Hepatocyte (in vitro differentiated cells): ENCODE data around the gene VRK1. TPM values are rescaled to one million over a fixed set of nuclear protein-coding genes. Genes with fewer than 3 reads are reported as not detected.

Source experiments
- DNase-seq: peaks from one replicate; pipeline ENCODE4 v3.0.0-alpha.2; 2016; ENCODE audit warnings: low spot score
- H2AFZ ChIP-seq: fragments of 200-600 bp; sonication (generic); 2 replicates; pipeline ENCODE4 v1.6.0; 2016; ENCODE audit warnings: antibody characterized with exemption, mild to moderate bottlenecking
- H3K27ac ChIP-seq: fragments of 200-600 bp; sonication (generic); 2 replicates; pipeline ENCODE4 v1.5.1; 2016; ENCODE audit warnings: mild to moderate bottlenecking
- H3K27me3 ChIP-seq: fragments of 200-600 bp; sonication (generic); 2 replicates; pipeline ENCODE4 v1.6.1; 2016
- H3K36me3 ChIP-seq: fragments of 200-600 bp; sonication (generic); replicated peaks from 2 replicates; pipeline ENCODE4 v1.5.1; 2016; ENCODE audit warnings: low read depth; ENCODE audit not compliant: insufficient read depth
- H3K4me1 ChIP-seq: fragments of 200-600 bp; sonication (generic); 2 replicates; pipeline ENCODE4 v1.5.1; 2016; ENCODE audit warnings: mild to moderate bottlenecking, moderate library complexity; ENCODE audit not compliant: insufficient read depth
- H3K4me2 ChIP-seq: fragments of 200-600 bp; sonication (generic); 2 replicates; pipeline ENCODE4 v1.6.0; 2016
- H3K4me3 ChIP-seq: fragments of 200-600 bp; sonication (generic); 2 replicates; pipeline ENCODE4 v1.5.1; 2016; ENCODE audit warnings: mild to moderate bottlenecking
- H3K79me2 ChIP-seq: fragments of 200-600 bp; sonication (generic); 2 replicates; pipeline ENCODE4 v1.6.0; 2017; ENCODE audit warnings: mild to moderate bottlenecking
- H3K9me2 ChIP-seq: fragments of 200-600 bp; sonication (generic); replicated peaks from 2 replicates; pipeline ENCODE4 v1.6.0; 2017; ENCODE audit warnings: mild to moderate bottlenecking; ENCODE audit not compliant: insufficient read depth
- H3K9me3 ChIP-seq: fragments of 200-600 bp; sonication (generic); 2 replicates; pipeline ENCODE4 v1.5.1; 2016; ENCODE audit warnings: low read depth, mild to moderate bottlenecking
- H4K20me1 ChIP-seq: fragments of 200-600 bp; sonication (generic); 2 replicates; pipeline ENCODE4 v1.6.0; 2016; ENCODE audit warnings: mild to moderate bottlenecking; ENCODE audit not compliant: insufficient read depth, poor library complexity, severe bottlenecking
- CTCF ChIP-seq: fragments of 200-600 bp; sonication (generic); IDR thresholded peaks from 2 replicates; pipeline ENCODE4 v1.5.1; 2016; ENCODE audit warnings: antibody characterized with exemption, mild to moderate bottlenecking; ENCODE audit not compliant: poor library complexity
- EZH2 ChIP-seq: fragments of 200-600 bp; sonication (generic); IDR thresholded peaks from 2 replicates; pipeline ENCODE4 v1.6.1; 2016; ENCODE audit warnings: antibody characterized with exemption, mild to moderate bottlenecking, borderline replicate concordance
- EZH2phosphoT487 ChIP-seq: fragments of 200-600 bp; sonication (generic); IDR thresholded peaks from one replicate; pipeline ENCODE4 v1.6.1; 2018; ENCODE audit warnings: antibody characterized with exemption, mild to moderate bottlenecking, low read depth, moderate library complexity; ENCODE audit not compliant: unreplicated experiment, severe bottlenecking
- WGBS: methylation state at CpG from one replicate; pipeline ENCODE4 v1.1.6; 2016; ENCODE audit warnings: low lambda C conversion rate; ENCODE audit errors: missing lambda C conversion rate; 5-methylcytosine and 5-hydroxymethylcytosine counted together
- polyA plus RNA-seq: library from polyadenylated mRNA; unstranded; fragments of >200 nt; fragmentation: Nextera tagmentation; extraction: Ambion mirVana; gene quantifications from 2 replicates; pipeline ENCODE4 v1.2.1, GENCODE V29; 2016
- total RNA-seq: library from RNA; depleted of rRNA; stranded (reverse); fragments of >200 nt; gene quantifications from 2 replicates; pipeline ENCODE4 v1.2.3, GENCODE V29; 2014

VRK1 gene
- total and polyA plus RNA-seq, 2 experiments from 2014 or later: 16.5 to 21.5 TPM

- Histone ChIP-seq H3K4me3 (no peak overlapping the region), H3K4me2 (no peak overlapping the region), H3K4me1 (no peaks in the 10 kb centered on the region), H3K36me3 (no peaks in the 10 kb centered on the region), H4K20me1 (no peaks in the 10 kb centered on the region), H3K27ac (no peak overlapping the region), H3K79me2 (no peaks in the 10 kb centered on the region), H2AFZ (peak overlapping the region; percentile 26), H3K27me3 (no peaks in the 10 kb centered on the region), H3K9me3 (no peaks in the 10 kb centered on the region), H3K9me2 (no peaks in the 10 kb centered on the region)
- peak; percentile 68 for DNase-seq
- 73% methylated on average over 4 of the region's 4 CpGs for WGBS
- peak; percentile 63 for TF ChIP-seq CTCF
- TF ChIP-seq EZH2: no peak
Observed at GRCh38 chr14:96852823-96853422, 55.7 kb downstream of the VRK1 start.

GRCh38 chr14:96858643-96859042 lies 61.5 kb downstream of the VRK1 start:
- TF ChIP-seq EZH2phosphoT487 (no peak), EZH2 (no peak), CTCF (no peak)

GRCh38 chr14:96861568-96862310 lies 64.6 kb downstream of the VRK1 start:
- no peak overlapping the region for H3K27ac ChIP-seq
- H3K4me1 ChIP-seq: no peaks in the 10 kb centered on the region
- H3K4me3 ChIP-seq: no peak overlapping the region
- H3K4me2 ChIP-seq: no peak overlapping the region
- H3K27me3 ChIP-seq: no peaks in the 10 kb centered on the region
- TF ChIP-seq CTCF (no peak), EZH2phosphoT487 (no peak), EZH2 (no peak)
- no peaks in the 10 kb centered on the region for H4K20me1 ChIP-seq
- peak; percentile 3 for DNase-seq
- H3K36me3 ChIP-seq: no peaks in the 10 kb centered on the region
- no peaks in the 10 kb centered on the region for H3K79me2 ChIP-seq
- no peaks in the 10 kb centered on the region for H3K9me2 ChIP-seq
- no peaks in the 10 kb centered on the region for H3K9me3 ChIP-seq
- WGBS: 50% methylated on average over 5 of the region's 5 CpGs
- H2AFZ ChIP-seq: no peak overlapping the region

More at GRCh38 chr14:96858643-96859042, 61.5 kb downstream of the VRK1 start:
- DNase-seq: no peak
- Histone ChIP-seq H3K79me2 (no peaks in the 10 kb centered on the region), H3K27ac (no peak overlapping the region), H3K27me3 (no peaks in the 10 kb centered on the region), H3K4me1 (no peaks in the 10 kb centered on the region), H3K9me3 (no peaks in the 10 kb centered on the region), H4K20me1 (no peaks in the 10 kb centered on the region), H2AFZ (no peak overlapping the region), H3K4me2 (no peak overlapping the region), H3K9me2 (no peaks in the 10 kb centered on the region), H3K36me3 (no peaks in the 10 kb centered on the region), H3K4me3 (no peak overlapping the region)
